ENCODE measurements around the gene CD27.
A peak's percentile ranks its signal among the peaks of the same experiment; 100 is the strongest.
"Not testable (repeated sequence)": the region's sequence is repeated elsewhere in the genome, so short reads cannot be mapped to it uniquely, and the experiment has no call there.

The CD27 gene

DNA sequence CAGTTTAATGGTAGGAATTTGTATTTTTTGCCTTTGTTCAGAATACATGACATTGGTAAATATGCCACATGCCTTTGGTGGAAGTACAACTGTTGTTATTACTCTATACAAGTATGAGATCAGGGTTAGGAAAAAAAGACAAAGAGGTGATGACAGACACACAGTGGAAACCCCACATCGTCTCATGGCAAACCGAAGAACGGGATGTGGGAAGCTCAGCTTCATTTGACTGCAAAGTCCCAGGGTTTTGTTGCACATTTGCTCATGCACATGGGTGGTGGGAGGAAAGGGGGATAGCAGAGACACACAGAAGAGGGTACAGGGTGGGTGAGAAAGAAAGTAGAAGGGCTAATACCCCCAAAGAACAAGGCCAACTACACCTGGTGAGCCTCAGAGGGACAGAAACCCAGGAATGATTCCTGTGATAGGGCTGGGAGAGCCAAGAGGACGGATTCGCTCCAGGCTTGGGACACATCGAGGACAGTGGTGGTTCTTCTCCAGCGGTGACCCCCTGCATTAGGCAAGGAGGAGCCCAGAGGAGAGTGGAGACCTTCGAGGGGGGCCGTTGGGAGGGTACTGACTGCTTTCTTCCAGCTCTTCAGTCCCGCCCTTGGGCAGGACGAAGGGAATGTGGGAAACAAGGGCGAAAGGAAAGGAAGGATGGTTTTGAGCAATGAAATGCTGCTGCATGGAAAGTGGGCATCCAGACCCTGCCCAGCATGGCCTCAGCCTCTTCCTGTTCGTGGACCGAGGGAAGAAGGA, 17.7 kb downstream of the CD27 start:
- DNase-seq = no peak

DNA sequence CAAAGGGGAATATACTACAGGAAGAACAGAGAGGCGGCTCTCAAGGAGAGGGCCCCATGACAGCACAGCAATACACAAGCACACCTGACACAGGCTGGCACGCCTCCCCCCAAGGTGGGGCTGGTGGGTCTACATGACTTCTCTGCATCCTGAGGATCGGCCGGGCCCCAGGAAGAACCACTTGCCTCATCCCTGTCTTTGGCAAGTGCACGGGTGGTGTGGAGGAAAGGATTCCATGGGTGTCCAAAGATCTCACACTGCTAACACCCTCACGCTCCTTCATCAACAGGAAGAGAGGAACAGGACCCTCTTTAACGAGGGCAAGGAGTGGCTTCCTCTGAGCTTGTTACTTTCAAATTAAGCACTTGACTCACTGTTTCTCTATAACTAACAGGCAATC, 18.5 kb downstream of the CD27 start:
- no peak for DNase-seq

DNA sequence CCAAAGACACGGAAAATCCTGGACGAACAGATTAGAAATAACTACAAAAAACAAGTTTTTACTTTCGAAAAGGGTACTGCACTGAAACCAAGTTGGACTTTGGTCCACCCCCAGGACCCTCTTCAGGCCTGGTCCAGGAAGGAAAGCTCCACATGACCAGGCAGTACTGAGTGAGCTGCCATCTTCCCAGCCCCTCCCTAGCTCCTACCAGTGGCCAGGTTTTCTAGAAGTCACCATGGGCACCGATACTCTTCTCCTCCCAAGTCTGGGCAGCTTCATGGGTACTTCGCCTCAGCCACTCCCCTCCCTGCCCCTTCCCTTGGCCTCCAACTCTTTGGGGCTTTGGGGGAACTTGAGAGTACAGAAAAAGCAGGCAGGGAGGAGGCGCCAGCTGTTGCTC, 19.1 kb downstream of the CD27 start:
- DNase-seq = no peak

DNA sequence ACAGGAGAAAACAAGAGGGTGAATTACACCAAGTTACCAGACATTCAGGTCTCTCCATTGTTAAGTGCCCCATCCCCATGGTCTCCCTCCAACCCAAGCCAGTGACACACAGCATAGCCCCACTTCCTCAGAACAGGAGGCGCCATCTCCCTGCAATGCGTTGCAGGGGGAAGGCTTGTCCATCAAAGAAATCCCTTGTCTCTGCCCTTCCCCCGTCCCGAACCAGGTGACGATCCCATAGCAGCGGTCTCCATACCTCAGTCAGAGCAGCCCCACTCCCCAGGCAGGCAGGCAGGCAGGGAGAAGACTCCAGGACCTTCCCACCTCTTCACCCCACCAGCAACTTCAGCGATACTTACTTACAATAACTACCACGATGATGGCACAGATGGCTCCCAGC, 19.8 kb downstream of the CD27 start:
- DNase-seq = no peak

DNA sequence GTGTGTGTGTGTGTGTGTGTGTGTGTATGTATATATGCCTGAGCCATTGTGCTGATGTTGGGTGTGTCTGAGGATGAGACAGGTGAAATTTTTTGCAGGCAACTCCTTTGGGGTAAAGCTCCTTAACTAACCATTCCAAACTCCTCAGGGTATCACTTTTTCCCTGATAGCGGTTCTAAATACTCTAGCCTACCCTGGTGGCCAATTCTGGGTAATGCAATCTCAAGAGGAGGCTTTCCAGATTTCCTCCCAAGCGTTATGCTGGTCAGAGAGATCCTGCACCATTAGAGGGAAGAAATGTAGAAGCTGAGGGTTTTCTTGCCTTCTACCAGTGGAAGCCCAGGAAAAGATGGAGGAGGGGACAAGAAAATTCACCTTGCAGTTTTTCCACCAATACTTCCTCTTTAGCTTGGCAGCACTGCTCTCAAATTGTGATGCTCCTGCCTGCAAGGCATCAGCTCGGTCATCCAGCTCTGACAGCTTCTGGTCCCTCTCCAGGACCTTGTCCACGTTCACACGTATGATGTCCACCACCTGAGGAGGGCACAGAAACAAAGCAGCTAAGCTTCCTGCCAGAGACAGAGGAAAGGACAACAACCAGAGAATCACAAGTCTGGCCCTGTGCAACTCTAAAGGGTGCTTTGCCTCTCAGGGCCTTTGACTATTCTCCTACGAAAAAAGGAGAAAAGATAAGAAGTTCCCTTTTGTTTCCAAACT, 20.9 kb downstream of the CD27 start:
- peak; percentile 65 for DNase-seq

DNA sequence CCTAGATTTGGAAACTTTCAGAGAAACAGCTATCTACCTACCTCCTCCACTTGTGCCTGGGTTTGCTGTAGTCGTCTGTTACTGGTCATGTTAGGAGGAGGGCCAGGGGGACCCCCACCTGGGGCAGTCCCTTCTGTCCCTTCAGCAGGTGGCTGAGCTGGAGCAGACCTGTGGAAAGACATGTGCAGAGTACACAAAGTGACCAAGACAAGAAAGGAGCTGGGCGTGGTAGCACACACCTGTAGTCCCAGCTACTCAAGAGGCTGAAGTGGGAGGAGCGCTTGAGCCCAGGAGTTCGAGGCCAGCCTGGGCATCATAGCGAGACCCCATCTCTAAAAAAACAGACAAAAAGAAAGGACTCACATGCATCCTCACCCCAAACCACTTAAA, 21.4 kb downstream of the CD27 start:
- DNase-seq = no peak

DNA sequence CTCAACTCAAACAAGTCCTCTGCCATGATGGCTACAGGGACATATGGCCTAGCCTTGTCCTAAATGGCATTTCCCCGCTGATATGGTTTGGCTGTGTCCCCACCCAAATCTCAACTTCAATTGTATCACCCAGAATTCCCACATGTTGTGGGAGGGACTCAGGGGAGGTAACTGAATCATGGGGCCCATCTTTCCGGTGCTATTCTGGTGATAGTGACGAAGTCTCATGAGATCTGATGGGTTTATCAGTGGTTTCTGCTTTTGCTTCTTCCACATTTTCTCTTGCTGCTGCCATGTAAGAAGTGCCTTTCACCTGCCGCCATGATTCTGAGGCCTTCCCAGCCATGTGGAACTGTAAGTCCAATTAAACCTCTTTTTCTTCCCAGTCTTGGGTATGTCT, 22.0 kb downstream of the CD27 start:
- not testable (repeated sequence) for DNase-seq

DNA sequence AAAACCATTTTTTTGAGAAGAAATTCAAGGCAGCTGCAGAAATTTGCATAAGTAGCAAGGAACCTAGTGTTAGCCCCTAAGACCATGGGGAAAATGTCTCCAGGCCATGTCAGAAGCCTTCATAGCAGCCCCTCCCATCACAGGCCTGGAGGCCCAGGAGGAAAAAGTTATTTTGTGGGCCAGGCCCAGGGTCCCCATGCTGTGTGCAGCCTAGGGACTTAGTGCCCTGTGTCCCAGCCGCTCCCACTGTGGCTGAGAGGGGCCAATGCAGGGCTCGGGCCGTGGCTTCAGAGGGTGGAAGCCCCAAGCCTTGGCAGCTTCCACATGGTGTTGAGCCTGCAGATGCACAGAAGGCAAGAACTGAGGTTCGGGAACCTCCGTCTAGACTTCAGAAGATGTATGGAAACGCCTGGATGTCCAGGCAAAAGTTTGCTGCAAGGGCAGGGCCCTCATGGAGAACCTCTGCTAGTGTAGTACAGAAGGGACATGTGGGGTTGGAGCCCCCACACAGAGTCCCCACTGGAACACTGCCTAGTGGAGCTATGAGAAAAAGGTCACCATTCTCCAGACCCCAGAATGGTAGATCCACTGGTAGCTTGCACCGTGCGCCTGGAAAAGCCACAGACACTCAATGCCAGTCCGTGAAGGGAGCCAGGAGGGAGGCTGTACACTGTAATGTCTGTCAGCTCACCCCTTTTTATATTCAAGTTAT, 23.0 kb downstream of the CD27 start:
- not testable (repeated sequence) for DNase-seq

DNA sequence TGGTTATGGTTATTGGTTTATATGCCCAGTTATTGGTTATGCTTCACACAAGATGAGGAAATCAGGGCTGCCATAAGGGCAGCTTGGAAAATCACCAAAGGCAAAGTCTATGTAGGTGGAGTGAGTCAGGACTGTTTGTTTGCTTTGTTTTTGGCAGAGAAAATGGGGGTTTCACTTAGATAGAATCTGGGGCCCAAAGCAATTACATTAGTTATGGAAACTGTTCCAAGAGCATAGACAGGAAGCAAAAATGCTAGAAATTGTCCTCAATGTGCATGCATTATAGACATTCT, 23.5 kb downstream of the CD27 start:
- no peak for DNase-seq

DNA sequence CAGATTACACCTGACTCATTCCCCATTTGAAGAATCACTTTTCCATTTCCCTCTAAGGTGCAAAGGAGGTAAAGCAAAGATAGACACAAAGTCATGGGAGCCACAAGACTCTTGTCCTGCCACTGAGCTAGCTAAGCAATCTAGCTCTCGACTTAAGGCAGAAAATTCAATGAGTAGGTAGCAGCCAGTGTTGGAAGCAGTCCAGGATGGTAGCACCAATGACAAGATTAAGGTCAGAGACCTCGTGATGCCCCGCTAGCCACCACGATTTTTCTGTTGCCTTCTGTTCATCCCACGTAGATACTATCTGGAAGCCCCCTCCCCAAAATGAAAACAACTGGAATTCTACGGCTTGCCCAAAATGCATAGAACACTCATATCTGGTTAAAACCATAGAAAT, 24.3 kb downstream of the CD27 start:
- DNase-seq = no peak

DNA sequence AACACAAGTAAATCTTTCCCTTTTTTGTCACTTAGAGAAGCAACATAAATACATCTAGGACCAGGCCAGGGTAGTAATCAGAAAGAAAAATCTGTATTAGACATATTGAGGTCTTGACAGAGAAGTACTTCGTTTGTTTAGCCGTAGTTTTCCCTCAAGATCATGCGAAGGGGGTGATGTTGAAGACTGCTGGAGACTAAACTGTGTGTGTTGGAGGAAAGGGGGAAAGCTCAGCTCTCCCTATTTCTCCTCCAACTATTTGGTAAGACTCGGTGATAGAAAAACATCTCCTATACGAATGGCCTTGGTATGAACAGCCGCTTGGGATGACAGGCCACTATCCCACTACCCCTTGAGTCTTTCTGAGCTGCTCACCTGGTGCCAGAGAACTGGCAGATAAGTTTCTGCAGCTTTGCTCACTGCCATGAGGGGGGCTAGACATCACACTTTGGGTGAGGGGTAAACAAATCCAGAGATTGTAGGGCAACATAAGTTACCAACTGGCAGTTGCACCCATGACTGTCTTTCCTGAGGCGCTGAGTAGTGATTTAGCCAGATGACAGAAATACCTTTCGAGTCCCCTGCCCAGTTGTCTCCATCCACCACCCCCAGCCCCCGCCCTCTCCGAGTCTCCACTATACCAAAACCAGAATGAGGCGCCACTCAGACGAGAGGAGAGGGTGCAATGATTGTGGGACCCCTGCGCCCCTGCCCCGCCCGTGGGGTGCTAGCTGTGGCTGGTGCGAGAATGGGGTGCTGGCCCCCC, 25.0 kb downstream of the CD27 start:
- DNase-seq = no peak

DNA sequence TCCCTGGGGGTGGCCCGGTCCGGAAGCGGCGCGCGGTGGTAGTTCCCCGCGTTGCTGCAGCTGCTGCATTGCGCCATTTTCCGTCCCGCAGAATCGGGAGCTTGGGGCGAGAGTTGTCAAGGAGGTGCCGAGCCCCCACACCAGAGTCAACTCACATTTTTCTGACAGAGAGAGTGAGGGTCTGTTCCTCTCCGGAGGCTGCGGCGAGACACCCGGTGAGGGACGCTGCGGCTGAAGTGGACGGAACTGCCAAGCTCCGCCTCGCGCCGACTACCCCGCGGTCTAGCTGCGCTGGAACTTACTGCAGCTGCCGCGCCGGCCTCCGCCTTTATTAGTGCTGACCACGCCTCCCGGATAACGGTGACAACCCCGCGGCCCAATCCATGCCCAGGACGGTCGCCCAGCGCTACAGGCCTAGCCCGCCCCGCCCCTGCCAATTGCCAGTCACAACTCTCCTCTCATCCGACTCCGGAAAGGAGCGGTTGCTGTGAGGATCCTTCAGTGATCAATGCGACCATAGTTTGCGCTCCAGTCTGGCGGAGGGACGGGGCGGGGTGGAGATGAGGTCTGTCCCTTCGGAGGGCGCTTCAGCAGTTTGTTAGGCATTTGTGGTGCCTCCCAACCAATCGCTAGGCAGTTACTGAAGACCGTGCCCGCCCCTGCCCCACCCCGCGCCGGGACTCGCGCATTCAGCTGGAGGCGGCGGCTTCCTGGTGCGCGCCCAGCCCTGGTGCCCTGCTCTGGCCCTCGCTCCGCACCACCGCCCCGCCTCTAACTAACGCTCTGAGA, 25.8 kb downstream of the CD27 start, which contains the start of gene VAMP1:
TSS of gene VAMP1 (minus strand) at position 303 of the 789 bp plus-strand sequence. CDS start at position 157, 146 bp downstream.
- DNase-seq = peak; percentile 99

DNA sequence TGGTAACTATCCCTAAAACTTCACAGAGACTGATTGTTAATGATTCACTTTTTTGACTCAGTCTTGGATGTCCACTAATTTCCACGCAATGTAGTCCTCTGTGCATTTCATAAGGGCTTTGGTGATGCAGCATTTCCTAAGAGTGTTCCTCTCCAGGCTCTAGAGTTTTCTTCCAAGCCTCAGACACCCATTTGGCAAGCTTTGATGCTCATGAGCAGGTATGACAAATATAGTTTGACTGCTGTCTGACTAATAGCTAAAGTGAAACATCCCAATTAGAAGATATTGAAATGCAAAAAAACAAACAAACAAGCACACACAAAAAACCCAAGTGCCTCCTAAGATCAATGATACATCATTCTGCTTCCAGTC, 27.2 kb downstream of the CD27 start:
- DNase-seq = peak; percentile 29

DNA sequence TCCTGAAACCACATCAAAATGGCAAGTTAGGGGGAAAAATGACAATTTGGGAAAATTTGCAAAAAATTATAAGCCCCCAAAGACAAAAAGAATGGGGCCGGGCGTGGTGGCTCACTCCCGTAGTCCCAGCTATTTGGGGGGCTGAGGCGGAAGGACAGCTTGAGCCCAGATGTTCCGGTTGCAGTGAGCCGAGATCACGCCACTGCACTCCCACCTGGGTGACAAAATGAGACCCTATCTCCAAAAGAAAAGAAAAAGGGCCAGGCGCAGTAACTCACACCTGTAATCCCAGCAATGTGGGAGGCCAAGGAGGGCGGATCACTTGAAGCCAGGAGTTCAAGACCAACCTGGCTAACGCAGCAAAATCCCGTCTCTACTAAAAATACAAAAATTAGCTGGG, 27.7 kb downstream of the CD27 start:
- DNase-seq = no peak

DNA sequence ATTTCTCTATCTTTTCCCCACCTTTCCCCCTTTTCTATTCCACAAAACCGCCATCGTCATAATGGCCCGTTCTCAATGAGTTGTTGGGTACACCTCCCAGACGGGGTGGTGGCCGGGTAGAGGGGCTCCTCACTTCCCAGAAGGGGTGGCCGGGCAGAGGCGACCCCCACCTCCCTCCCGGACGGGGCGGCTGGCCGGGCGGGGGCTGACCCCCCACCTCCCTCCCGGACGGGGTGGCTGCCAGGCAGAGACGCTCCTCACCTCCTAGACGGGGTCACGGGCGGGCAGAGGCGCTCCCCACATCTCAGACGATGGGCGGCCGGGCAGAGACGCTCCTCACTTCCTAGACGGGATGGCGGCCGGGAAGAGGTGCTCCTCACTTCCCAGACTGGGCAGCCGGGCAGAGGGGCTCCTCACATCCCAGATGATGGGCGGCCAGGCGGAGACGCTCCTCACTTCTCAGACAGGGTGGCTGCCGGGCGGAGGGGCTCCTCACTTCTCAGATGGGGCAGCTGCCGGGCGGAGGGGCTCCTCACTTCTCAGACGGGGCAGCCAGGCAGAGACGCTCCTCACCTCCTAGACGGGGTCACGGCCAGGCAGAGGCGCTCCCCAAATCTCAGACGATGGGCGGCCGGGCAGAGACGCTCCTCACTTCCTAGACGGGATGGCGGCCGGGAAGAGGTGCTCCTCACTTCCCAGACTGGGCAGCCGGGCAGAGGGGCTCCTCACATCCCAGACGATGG, 30.6 kb downstream of the CD27 start:
- DNase-seq = not testable (repeated sequence)

DNA sequence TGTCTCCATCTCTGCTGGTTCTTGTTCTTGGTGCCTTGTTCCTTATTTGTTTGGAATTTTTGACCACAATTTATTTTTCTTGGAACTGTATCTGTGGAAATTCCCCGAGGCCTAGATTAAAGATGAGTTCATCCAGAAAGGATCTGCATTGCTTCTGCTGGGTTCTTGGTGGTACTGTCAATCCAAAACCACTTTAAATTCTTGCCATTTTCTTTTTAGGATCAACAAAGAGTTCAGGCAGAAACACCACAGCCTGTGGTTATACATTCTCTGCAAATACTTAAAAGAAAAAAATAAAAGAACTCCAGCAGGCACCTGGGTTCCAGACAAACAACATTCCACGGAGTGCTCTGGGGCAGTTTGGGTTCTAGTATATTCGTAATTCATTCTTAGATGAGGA, 31.7 kb downstream of the CD27 start:
- DNase-seq = peak; percentile 79

DNA sequence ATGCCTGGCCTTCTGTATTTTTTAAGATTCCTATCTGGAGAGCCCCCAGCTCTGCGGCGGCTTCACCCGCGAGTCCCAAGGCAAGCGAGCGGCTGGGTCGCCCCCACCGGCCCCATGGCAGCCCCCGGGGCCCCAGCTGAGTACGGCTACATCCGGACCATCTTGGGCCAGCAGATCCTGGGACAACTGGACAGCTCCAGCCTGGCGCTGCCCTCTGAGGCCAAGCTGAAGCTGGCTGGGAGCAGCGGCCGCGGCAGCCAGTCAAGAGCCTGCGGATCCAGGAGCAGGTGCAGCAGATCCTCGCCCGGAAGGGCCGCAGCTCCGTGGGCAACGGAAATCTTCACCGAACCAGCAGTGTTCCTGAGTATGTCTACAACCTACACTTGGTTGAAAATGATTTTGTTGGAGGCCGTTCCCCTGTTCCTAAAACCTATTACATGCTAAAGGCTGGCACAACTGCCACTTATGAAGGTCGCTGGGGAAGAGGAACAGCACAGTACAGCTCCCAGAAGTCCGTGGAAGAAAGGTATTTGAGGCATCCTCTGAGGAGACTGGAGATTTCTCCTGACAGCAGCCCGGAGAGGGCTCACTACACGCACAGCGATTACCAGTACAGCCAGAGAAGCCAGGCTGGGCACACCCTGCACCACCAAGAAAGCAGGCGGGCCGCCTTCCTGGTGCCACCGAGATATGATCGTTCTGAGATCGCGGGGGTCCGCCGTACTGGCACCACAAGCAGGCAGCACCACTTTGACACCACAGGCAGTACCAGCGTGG, 33.0 kb downstream of the CD27 start:
- DNase-seq = not testable (repeated sequence)

DNA sequence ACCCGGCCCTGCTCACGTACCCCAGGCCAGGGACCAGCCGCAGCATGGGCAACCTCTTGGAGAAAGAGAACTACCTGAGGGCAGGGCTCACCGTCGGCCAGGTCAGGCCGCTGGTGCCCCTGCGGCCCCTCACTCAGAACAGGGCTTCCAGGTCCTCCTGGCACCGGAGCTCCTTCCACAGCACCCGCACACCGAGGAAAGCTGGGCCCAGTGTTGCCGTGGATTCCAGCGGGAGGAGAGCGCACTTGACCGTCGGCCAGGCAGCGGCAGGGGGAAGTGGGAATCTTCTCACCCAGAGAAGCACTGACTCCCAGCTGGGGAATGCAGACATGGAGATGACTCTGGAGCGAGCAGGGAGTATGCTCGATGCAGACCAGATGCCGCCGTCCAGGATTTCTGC, 33.7 kb downstream of the CD27 start:
- DNase-seq = peak; percentile 73

DNA sequence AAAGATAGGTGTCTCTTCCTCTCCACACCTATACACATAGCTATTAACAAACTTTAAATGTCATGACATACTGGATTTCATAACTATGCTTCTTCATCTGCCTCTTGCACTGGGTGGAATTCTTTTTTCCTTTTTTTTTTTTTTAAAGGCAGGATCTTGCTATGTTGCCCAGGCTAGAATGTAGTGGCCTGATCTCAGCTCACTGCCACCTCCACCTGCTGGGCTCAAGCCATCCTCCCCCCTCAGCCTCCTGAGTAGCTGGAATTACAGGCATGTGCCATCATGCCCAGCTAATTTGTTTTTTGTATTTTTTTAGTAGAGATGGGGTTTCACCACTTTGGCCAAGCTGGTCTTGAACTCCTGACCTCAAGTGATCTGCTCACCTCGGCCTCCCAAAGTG, 43.5 kb downstream of the CD27 start:
- DNase-seq = no peak

DNA sequence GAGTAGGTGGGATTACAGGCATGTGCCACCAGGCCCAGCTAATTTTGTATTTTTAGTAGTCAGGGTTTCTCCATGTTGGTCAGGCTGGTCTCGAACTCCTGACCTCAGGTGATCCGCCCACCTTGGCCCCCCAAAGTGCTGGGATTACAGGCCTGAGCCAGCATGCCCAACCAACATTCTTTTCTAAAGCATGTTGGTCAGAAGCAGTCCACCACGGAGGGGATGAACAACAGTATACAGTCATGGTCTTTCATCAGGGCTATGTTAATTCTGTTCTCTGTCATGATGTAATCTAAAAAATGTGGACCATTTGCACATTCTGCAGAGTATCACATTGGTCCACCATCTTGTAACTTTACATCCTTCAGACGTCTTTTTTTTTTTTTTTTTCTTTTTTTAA, 44.7 kb downstream of the CD27 start:
- DNase-seq = peak; percentile 14

DNA sequence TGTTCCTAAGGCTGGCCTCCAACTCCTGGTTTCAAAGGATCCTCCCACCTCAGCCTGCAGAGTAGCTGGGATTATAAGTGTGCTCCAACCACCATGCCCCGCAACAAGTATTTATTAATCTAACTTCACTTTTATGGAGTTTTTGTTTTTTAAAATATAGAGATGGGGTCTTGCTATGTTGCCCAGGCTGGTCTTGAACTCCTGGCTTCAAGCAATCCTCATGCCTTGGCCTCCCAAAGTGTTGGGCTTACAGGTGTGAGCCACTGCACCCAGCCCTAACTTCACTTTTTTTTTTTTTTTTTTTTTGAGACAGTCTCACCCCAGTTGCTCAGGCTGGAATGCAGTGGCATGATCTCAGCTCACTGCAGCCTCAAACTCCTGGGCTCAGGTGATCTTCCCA, 45.9 kb downstream of the CD27 start:
- not testable (repeated sequence) for DNase-seq
